SJCRH30 (cell line): ENCODE results near the gene DMRT2. TPM values are rescaled to one million over a fixed set of nuclear protein-coding genes. Genes with fewer than 3 reads are reported as not detected.

Source experiments
- DNase-seq, 2 experiments: peaks; one replicate each; pipeline ENCODE4 v3.0.0-alpha.2; 2015 to 2020
- H3K27ac ChIP-seq: fragments of 250-450 bp; sonication (Bioruptor Pico); 2 replicates; pipeline ENCODE4 v1.5.1; 2020; ENCODE audit warnings: mild to moderate bottlenecking, moderate library complexity
- H3K27me3 ChIP-seq: fragments of 250-450 bp; sonication (Bioruptor Pico); 2 replicates; pipeline ENCODE4 v1.5.1; 2020; ENCODE audit warnings: mild to moderate bottlenecking, moderate library complexity
- H3K36me3 ChIP-seq: fragments of 250-450 bp; sonication (Bioruptor Pico); 2 replicates; pipeline ENCODE4 v1.5.1; 2020; ENCODE audit warnings: mild to moderate bottlenecking, moderate library complexity
- H3K4me1 ChIP-seq: fragments of 250-450 bp; sonication (Bioruptor Pico); 2 replicates; pipeline ENCODE4 v1.5.1; 2020; ENCODE audit warnings: mild to moderate bottlenecking, moderate library complexity
- H3K4me3 ChIP-seq: fragments of 250-450 bp; sonication (Bioruptor Pico); 2 replicates; pipeline ENCODE4 v1.5.1; 2020; ENCODE audit warnings: mild to moderate bottlenecking, moderate library complexity
- H3K9me3 ChIP-seq: fragments of 250-450 bp; sonication (Bioruptor Pico); replicated peaks from 2 replicates; pipeline ENCODE4 v1.5.1; 2020; ENCODE audit warnings: mild to moderate bottlenecking, moderate library complexity
- total RNA-seq: library from RNA; depleted of rRNA; stranded (reverse); fragments of >200 nt; shearing (Covaris generic); gene quantifications from 2 replicates; pipeline ENCODE4 v1.2.3, GENCODE V29; 2014

Gene DMRT2
- total RNA-seq, 1 experiment from 2014 or later: 33.1 TPM

DNA sequence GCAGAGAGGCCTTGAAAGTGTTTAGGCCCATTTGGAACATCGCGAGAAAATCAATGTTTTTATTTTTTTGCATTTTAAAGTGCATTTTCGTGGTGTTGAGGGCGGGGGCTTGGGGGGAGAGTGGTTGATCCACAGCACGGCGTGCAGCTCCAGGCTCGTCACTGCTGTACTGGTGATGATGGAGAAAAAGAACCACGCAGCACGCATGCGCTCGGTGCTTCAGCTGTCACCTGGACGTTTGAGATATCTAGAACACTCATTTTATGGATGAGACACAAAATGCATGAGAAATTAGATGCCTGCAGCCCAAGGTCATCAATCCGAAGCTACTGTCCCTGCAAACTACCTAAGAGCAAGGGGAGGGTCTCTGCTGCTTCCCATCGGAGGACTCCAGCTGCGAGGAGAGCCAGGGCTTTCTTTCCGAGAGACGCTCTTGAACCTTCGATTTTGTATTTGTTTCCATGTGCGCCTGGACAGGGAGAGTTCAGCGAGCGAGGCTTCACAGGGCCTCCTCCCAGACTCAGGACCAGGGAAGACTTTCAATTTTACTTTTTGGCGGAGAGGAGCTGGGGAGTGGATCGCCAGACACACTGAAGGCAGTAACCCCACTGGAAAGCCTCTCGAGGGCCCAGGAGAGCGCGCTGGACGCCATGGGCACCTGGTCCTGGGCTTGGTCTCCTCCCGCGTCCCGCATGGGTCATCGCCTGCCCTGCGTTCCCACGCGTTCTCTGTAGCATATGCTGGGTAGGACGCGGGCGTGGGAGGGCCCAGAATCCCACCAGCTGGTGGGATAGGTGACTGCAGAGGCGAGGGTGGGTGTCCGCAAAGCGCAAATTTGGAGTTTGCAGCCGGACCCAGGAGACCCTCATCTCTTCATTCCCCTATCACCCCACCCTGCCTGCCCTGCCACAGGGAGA is 2.5 kb downstream of the DMRT2 start:
- peak overlapping the region; percentile 83 for H3K27ac ChIP-seq

DNA sequence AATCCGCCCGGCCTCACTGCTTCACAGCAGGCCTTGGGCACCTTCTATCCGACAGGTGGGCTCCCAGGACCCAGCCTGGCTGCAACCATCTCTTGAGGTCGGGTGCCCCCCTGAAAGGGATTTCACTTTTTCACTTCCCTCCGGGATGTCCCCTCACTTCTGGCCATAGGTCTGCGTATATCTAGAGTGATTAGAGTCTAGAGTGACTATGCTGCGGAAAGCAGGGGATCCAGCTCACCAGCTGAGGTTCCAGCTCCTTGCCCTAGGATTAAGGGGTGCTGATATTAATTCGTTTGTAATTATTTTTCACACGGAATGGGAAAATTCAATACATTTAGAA is 3.1 kb downstream of the DMRT2 start:
- no peak for DNase-seq
- Histone ChIP-seq H3K27ac (no peak overlapping the region), H3K4me3 (no peak overlapping the region), H3K4me1 (peaks cover 5% of the 10 kb centered on the region; the same call in 1 of the 2 replicates), H3K9me3 (no peaks in the 10 kb centered on the region), H3K36me3 (peaks cover 9% of the 10 kb centered on the region), H3K27me3 (no peaks in the 10 kb centered on the region)

More for the DNA sequence above, 2.5 kb downstream of the DMRT2 start:
- no peaks in the 10 kb centered on the region for H3K27me3 ChIP-seq
- no peaks in the 10 kb centered on the region for H3K9me3 ChIP-seq
- DNase-seq: no peak
- peak overlapping the region; percentile 69 for H3K4me3 ChIP-seq
- H3K36me3 ChIP-seq: peaks cover 9% of the 10 kb centered on the region
- peaks cover 5% of the 10 kb centered on the region; the same call in 1 of the 2 replicates for H3K4me1 ChIP-seq

DNA sequence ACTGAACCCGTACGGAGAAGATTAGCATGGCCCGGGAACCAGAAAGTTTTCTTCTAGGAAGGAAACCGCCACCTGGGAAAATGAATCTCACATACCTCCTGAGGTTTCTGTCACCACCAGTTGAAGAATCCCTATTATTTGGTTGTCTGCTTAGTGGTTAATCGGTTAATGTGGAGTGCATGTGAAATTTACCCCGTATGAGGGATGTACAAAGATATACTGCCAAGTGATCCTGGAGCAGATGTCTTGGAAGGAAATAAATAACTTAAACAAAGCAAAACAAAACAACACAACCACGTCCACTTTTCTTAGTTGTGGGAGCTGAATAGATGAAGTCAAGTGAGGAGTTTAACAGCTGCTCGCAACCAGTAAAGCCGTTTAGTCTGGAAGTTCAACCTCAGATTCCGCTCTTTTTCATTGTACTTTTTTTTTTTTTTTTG is 3.8 kb downstream of the DMRT2 start:
- H3K9me3 ChIP-seq: no peaks in the 10 kb centered on the region
- H3K27me3 ChIP-seq: no peaks in the 10 kb centered on the region
- H3K4me1 ChIP-seq: peaks cover 9% of the 10 kb centered on the region
- H3K36me3 ChIP-seq: peaks cover 9% of the 10 kb centered on the region
- H3K27ac ChIP-seq: no peak overlapping the region
- H3K4me3 ChIP-seq: no peak overlapping the region
- DNase-seq: peak in 1 of 2 experiments; percentile 27

GRCh38 chr9:1055166-1055565 is 5.0 kb downstream of the DMRT2 start:
- Histone ChIP-seq H3K4me3 (no peak overlapping the region), H3K27me3 (no peaks in the 10 kb centered on the region; the same call in 1 of the 2 replicates), H3K27ac (no peak overlapping the region), H3K36me3 (peaks cover 9% of the 10 kb centered on the region), H3K4me1 (peaks cover 13% of the 10 kb centered on the region), H3K9me3 (no peaks in the 10 kb centered on the region)
- DNase-seq: no peak

GRCh38 chr9:1057910-1058309 is 7.8 kb downstream of the DMRT2 start:
- no peak overlapping the region for H3K27ac ChIP-seq
- peaks cover 13% of the 10 kb centered on the region for H3K4me1 ChIP-seq
- no peak for DNase-seq
- no peaks in the 10 kb centered on the region for H3K9me3 ChIP-seq
- H3K27me3 ChIP-seq: no peaks in the 10 kb centered on the region; the same call in 1 of the 2 replicates
- H3K4me3 ChIP-seq: no peak overlapping the region
- peaks cover 9% of the 10 kb centered on the region for H3K36me3 ChIP-seq

DNA sequence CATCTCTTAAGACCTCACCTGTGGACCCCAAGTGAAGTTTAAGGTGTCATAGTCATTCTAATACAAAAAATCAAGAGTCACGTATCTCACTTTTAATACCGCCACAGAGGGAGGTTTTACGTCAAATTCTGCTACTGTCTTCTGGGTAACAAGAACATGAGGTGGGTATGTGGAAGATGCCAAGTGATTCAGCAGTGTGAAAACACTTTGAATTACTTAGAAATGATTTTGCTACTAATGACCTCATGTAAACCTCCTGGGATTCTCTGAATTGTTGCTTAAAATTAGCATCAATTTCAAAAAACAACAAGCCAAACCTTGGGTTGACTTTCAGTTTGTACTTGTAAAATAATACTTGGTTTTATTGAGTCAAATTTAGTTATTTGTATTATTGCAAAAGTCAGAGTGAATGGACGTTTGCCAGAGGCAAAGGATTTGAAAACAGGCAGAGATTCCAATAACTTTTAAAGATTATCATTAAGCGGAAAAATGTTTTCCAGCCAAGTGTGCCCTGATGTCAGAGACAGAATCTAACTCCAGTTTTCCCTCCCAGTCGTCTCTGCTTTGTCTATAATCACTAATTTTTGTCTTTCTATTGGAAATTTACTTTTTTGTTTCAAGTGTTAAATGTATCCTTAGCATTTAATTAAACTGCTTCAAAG is 8.8 kb downstream of the DMRT2 start:
- no peak for DNase-seq
- Histone ChIP-seq H3K27me3 (no peaks in the 10 kb centered on the region; the same call in 1 of the 2 replicates), H3K36me3 (peaks cover 9% of the 10 kb centered on the region), H3K4me1 (peaks cover 13% of the 10 kb centered on the region), H3K27ac (peak overlapping the region; percentile 66), H3K4me3 (no peak overlapping the region), H3K9me3 (no peaks in the 10 kb centered on the region)

GRCh38 chr9:1065130-1065529 is 15.0 kb downstream of the DMRT2 start:
- Histone ChIP-seq H3K4me1 (no peaks in the 10 kb centered on the region; the same call in 1 of the 2 replicates), H3K9me3 (0 out of 2 replicates have a peak, but pooled peaks cover 5% of the 10 kb centered on the region), H3K27ac (no peak overlapping the region), H3K4me3 (no peak overlapping the region), H3K27me3 (no peaks in the 10 kb centered on the region; the same call in 1 of the 2 replicates), H3K36me3 (no peaks in the 10 kb centered on the region; the same call in 1 of the 2 replicates)
- DNase-seq: no peak

DNA sequence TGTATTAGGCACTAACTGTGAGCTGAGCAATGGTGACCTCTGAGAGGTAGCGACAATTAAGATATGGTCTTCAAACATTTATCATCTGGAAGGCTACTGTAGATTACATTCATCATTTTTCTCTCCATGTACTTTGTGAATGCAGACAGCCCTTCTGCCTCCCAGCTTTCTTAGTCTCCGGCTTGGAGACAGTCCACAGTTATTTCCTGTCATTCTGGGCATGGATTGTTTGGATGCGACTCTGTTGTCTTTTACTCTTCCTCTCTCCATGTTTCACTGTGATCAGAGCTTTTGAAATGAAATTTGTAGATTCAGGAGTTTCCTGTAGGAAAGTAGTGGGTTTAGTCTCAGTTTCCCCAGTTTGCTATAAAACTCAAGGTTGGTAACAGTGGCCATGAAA is 20.5 kb downstream of the DMRT2 start:
- Histone ChIP-seq H3K4me1 (no peaks in the 10 kb centered on the region), H3K27ac (no peak overlapping the region), H3K9me3 (peaks cover 5% of the 10 kb centered on the region; the same call in 1 of the 2 replicates), H3K27me3 (no peaks in the 10 kb centered on the region), H3K36me3 (no peaks in the 10 kb centered on the region), H3K4me3 (no peak overlapping the region)
- no peak for DNase-seq

DNA sequence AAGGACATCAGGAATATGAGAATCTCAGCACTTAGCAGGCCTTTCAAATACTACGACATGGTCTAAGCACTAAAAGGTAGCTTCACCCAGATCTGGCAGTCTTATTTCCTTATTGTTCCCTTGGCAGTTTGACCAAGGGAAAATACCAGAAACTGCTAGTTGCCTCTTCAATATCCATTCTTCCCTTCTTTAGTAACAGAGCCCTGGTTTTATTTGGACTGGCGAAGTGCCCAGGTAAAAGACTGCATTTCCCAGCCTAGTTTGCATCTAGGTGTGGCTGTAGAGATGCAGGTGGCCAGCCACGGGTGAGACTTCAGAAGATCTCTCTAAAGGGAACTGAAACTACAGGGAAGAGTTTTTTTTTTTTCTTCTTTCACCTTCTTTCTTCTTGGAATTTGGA is 21.6 kb downstream of the DMRT2 start:
- Histone ChIP-seq H3K4me1 (no peaks in the 10 kb centered on the region), H3K27me3 (no peaks in the 10 kb centered on the region)
- DNase-seq: no peak

GRCh38 chr9:1073497-1073896 is 23.3 kb downstream of the DMRT2 start:
- H3K27ac ChIP-seq: no peak overlapping the region
- DNase-seq: no peak

More for the DNA sequence above, 21.6 kb downstream of the DMRT2 start:
- Histone ChIP-seq H3K4me3 (no peak overlapping the region), H3K27ac (no peak overlapping the region), H3K9me3 (peaks cover 4% of the 10 kb centered on the region; the same call in 1 of the 2 replicates), H3K36me3 (no peaks in the 10 kb centered on the region)

DNA sequence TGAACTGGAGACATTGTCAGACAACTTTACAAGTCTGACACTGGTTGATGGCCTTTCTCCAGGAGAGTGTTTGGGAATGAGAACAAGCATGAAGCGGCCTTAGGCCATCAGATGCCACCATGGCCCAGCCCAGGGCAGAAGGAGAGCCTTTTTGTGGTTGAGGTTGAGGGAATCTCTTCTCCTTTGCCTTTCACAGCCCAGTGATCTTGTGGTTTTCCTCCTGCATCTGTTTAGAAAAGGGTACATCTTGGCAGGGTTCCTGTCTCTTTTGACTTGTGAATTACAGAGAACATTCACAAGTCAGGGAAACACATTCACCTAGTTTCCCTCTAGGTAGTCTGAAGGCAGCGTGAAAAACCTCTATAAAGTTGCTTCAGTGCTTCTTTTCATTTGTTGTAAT is 27.5 kb downstream of the DMRT2 start:
- no peak overlapping the region for H3K4me3 ChIP-seq
- H3K27me3 ChIP-seq: no peaks in the 10 kb centered on the region
- H3K27ac ChIP-seq: no peak overlapping the region
- no peaks in the 10 kb centered on the region; the same call in 1 of the 2 replicates for H3K9me3 ChIP-seq
- H3K4me1 ChIP-seq: no peaks in the 10 kb centered on the region
- peak; percentile 20 to 58 for DNase-seq
- H3K36me3 ChIP-seq: no peaks in the 10 kb centered on the region

More at GRCh38 chr9:1073497-1073896, 23.3 kb downstream of the DMRT2 start:
- Histone ChIP-seq H3K27me3 (no peaks in the 10 kb centered on the region), H3K4me3 (no peak overlapping the region), H3K4me1 (no peaks in the 10 kb centered on the region), H3K36me3 (no peaks in the 10 kb centered on the region), H3K9me3 (no peaks in the 10 kb centered on the region; the same call in 1 of the 2 replicates)

DNA sequence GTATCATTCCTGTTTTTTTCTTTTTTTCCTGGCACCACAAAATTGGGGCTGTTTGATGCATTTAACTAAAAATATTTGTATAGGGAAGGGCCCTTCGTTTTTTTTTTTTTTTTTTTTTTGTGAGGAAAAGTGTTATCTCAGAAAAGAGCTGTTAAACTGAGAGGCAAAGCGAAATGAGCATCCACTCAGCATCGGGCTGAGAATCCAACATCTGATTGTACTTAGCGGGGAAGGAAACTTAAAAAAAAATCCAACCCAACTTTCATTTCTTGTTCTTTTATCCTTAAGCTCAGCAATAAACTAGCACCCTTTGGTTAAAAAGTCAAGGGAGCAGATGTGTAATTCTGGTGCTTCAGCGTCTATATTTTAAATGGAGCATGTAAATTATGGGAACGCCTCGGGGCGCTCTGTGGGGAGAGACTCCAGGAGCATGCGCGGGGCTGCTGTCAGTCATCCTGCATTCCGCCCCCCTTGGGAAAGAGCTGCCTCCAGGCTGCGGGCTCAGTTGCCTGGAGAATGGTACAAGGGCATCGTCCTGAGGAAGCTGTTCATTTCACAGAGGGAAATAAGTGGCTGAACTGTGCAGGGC is 33.3 kb downstream of the DMRT2 start:
- Histone ChIP-seq H3K4me1 (no peaks in the 10 kb centered on the region), H3K9me3 (no peaks in the 10 kb centered on the region), H3K4me3 (peak overlapping the region; percentile 62), H3K36me3 (no peaks in the 10 kb centered on the region), H3K27me3 (no peaks in the 10 kb centered on the region), H3K27ac (peak overlapping the region; percentile 10; the same call in 1 of the 2 replicates)
- peak; percentile 81 to 86 for DNase-seq

DNA sequence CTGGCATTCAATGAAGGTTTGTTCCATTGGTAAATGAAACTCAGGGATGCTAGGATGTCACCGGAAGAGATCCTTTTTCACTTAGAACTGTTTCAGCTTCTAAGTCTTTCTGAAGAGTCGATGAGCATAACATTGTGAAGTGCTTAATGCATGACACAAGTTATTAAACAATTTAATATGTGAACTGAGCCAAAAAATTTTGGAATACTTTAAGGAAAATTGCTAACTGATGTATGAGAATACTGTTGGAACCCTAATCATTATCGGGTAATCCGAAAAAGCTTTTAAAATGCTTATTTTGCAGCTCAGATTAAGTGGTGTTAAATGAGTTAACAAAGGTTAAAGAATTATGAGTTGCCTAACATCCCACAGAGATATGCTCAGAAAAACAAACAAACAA is 34.9 kb downstream of the DMRT2 start:
- no peak for DNase-seq
- Histone ChIP-seq H3K36me3 (no peaks in the 10 kb centered on the region), H3K9me3 (no peaks in the 10 kb centered on the region), H3K4me3 (no peak overlapping the region), H3K27ac (no peak overlapping the region), H3K27me3 (no peaks in the 10 kb centered on the region), H3K4me1 (no peaks in the 10 kb centered on the region)

DNA sequence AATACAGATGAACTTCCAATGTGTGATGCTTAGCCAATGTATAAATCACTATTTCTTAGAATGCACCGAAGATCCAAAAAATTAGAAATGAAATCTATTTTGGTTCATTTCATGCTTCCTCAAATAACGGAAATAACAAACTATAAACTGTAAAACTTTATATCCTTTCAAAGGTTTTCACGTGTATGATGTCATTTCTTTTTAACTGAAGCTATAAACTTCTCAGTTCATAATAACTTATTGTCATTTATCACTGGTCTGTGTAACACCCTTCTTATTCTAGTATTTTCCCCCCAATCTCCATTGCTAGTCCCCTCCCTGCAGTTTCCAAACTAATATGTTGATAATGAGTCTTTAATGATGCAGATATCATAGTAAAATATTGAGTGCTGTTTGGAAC is 36.4 kb downstream of the DMRT2 start:
- DNase-seq: no peak
- no peak overlapping the region for H3K27ac ChIP-seq
- no peaks in the 10 kb centered on the region for H3K4me1 ChIP-seq
- H3K27me3 ChIP-seq: no peaks in the 10 kb centered on the region
- H3K4me3 ChIP-seq: no peak overlapping the region
- no peaks in the 10 kb centered on the region for H3K9me3 ChIP-seq
- H3K36me3 ChIP-seq: no peaks in the 10 kb centered on the region
